H9 (cell line): ENCODE data around the gene PJA2. TPM values are rescaled to one million over a fixed set of nuclear protein-coding genes. Genes with fewer than 3 reads are reported as not detected.

Experiments
- DNase-seq: peaks from one replicate; pipeline ENCODE4 v3.0.0-alpha.2; 2017
- H2AFZ ChIP-seq: one replicate; pipeline ENCODE4 v1.6.1; 2013; ENCODE audit warnings: mild to moderate bottlenecking, low read length, control low read depth, moderate library complexity
- H2AK5ac ChIP-seq: 2 replicates; pipeline ENCODE4 v1.6.1; 2013; ENCODE audit warnings: low read length, control low read depth, mixed read lengths; ENCODE audit not compliant: insufficient read length
- H2BK120ac ChIP-seq: one replicate; pipeline ENCODE4 v1.6.1; 2013; ENCODE audit warnings: low read depth, mild to moderate bottlenecking, low read length, control low read depth, inconsistent platforms; ENCODE audit not compliant: poor library complexity, severe bottlenecking
- H2BK12ac ChIP-seq: 2 replicates; pipeline ENCODE4 v1.6.1; 2013; ENCODE audit warnings: low read length, control low read depth, mixed read lengths, low read depth; ENCODE audit not compliant: insufficient read length
- H2BK15ac ChIP-seq: 2 replicates; pipeline ENCODE4 v1.6.1; 2013; ENCODE audit warnings: low read depth, low read length, control low read depth
- H2BK20ac ChIP-seq: one replicate; pipeline ENCODE4 v1.6.1; 2013; ENCODE audit warnings: low read depth, mild to moderate bottlenecking, low read length, control low read depth, inconsistent platforms; ENCODE audit not compliant: poor library complexity, severe bottlenecking
- H2BK5ac ChIP-seq: 2 replicates; pipeline ENCODE4 v1.6.1; 2013; ENCODE audit warnings: low read length, control low read depth, mixed read lengths; ENCODE audit not compliant: insufficient read length
- H3K14ac ChIP-seq: 2 replicates; pipeline ENCODE4 v1.6.1; 2013; ENCODE audit warnings: low read length, control low read depth; ENCODE audit not compliant: insufficient read depth
- H3K18ac ChIP-seq: 2 replicates; pipeline ENCODE4 v1.6.1; 2013; ENCODE audit warnings: low read depth, mild to moderate bottlenecking, mixed read lengths, low read length, control low read depth; ENCODE audit not compliant: insufficient read length
- H3K23ac ChIP-seq: 2 replicates; pipeline ENCODE4 v1.6.1; 2013; ENCODE audit warnings: low read length, control low read depth, mixed read lengths, low read depth; ENCODE audit not compliant: insufficient read length
- H3K23me2 ChIP-seq: 2 replicates; pipeline ENCODE4 v1.6.1; 2013; ENCODE audit warnings: low read depth, mild to moderate bottlenecking, mixed read lengths, low read length, control low read depth; ENCODE audit not compliant: insufficient read length, poor library complexity, severe bottlenecking
- H3K27ac ChIP-seq: 2 replicates; pipeline ENCODE4 v1.5.1; 2013; ENCODE audit warnings: low read length, control low read depth, mixed read lengths, low read depth; ENCODE audit not compliant: insufficient read length
- H3K27me3 ChIP-seq: 2 replicates; pipeline ENCODE4 v1.6.1; 2013; ENCODE audit warnings: low read length, control low read depth, inconsistent platforms; ENCODE audit not compliant: insufficient read depth
- H3K4ac ChIP-seq: 2 replicates; pipeline ENCODE4 v1.6.1; 2013; ENCODE audit warnings: low read depth, mild to moderate bottlenecking, control low read depth, inconsistent platforms, low read length, moderate library complexity
- H3K4me1 ChIP-seq: 2 replicates; pipeline ENCODE4 v1.6.1; 2013; ENCODE audit warnings: low read length, control low read depth, inconsistent platforms; ENCODE audit not compliant: insufficient read depth
- H3K4me2 ChIP-seq: 2 replicates; pipeline ENCODE4 v1.6.1; 2013; ENCODE audit warnings: low read length, control low read depth, mixed read lengths; ENCODE audit not compliant: insufficient read length, insufficient read depth
- H3K56ac ChIP-seq: 2 replicates; pipeline ENCODE4 v1.6.1; 2013; ENCODE audit warnings: low read depth, mild to moderate bottlenecking, mixed read lengths, low read length, control low read depth; ENCODE audit not compliant: insufficient read length
- H3K79me1 ChIP-seq: 2 replicates; pipeline ENCODE4 v1.6.1; 2013; ENCODE audit warnings: low read depth, mild to moderate bottlenecking, moderate library complexity, low read length, control low read depth, inconsistent platforms; ENCODE audit not compliant: insufficient read depth, poor library complexity, severe bottlenecking
- H3K79me2 ChIP-seq: 2 replicates; pipeline ENCODE4 v1.6.1; 2013; ENCODE audit warnings: low read length, control low read depth, inconsistent platforms; ENCODE audit not compliant: insufficient read depth
- H3K9ac ChIP-seq: 2 replicates; pipeline ENCODE4 v1.6.1; 2013; ENCODE audit warnings: low read length, control low read depth, mixed read lengths; ENCODE audit not compliant: insufficient read length; ENCODE audit errors: extremely low read depth
- H3K9me3 ChIP-seq: one replicate; pipeline ENCODE4 v1.6.1; 2013; ENCODE audit warnings: low read depth, low read length, inconsistent platforms; ENCODE audit not compliant: control insufficient read depth
- H3T11ph ChIP-seq: one replicate; pipeline ENCODE4 v1.6.1; 2013; ENCODE audit warnings: mild to moderate bottlenecking, low read length, control low read depth, inconsistent platforms
- H4K20me1 ChIP-seq: one replicate; pipeline ENCODE4 v1.6.1; 2013; ENCODE audit not compliant: control insufficient read depth, insufficient read length, insufficient read depth
- H4K5ac ChIP-seq: 2 replicates; pipeline ENCODE4 v1.6.1; 2013; ENCODE audit warnings: low read depth, mild to moderate bottlenecking, mixed read lengths, low read length, control low read depth; ENCODE audit not compliant: insufficient read length
- H4K8ac ChIP-seq: replicated peaks from 2 replicates; pipeline ENCODE4 v1.6.1; 2013; ENCODE audit warnings: low read length, control low read depth, mixed read lengths, low read depth; ENCODE audit not compliant: insufficient read length
- H4K91ac ChIP-seq: 2 replicates; pipeline ENCODE4 v1.6.1; 2013; ENCODE audit warnings: low read depth, mild to moderate bottlenecking, moderate library complexity, mixed read lengths, low read length, control low read depth; ENCODE audit not compliant: insufficient read length
- H3K27ac Mint-ChIP-seq, 3 experiments: 2 replicates in 2 of 3; 3 replicates in 1 of 3; pipeline ENCODE4 v1.8.0; 2020 to 2021; ENCODE audit warnings: mixed read lengths in 3 of 3, mild to moderate bottlenecking in 1 of 3, moderate library complexity in 1 of 3
- H3K27me3 Mint-ChIP-seq: 2 replicates; pipeline ENCODE4 v1.8.0; 2021; ENCODE audit warnings: low read depth, mild to moderate bottlenecking, moderate library complexity, mixed read lengths
- H3K36me3 Mint-ChIP-seq, 3 experiments: 2 replicates in 2 of 3; 3 replicates in 1 of 3; pipeline ENCODE4 v1.8.0; 2020 to 2021; ENCODE audit warnings: low read depth in 3 of 3, mixed read lengths in 3 of 3; ENCODE audit not compliant: insufficient read depth in 1 of 3
- H3K4me1 Mint-ChIP-seq, 2 experiments: 2 replicates each; pipeline ENCODE4 v1.8.0; 2020; ENCODE audit warnings: mixed read lengths in 2 of 2
- H3K4me3 Mint-ChIP-seq, 2 experiments: 2 replicates in 1 of 2; 3 replicates in 1 of 2; pipeline ENCODE4 v1.8.0; 2020 to 2021; ENCODE audit warnings: mild to moderate bottlenecking in 2 of 2, mixed read lengths in 2 of 2, moderate library complexity in 1 of 2
- H3K9me3 Mint-ChIP-seq, 2 experiments: 2 replicates in 1 of 2; 3 replicates in 1 of 2; pipeline ENCODE4 v1.8.0; 2020; ENCODE audit warnings: mild to moderate bottlenecking in 2 of 2, mixed read lengths in 2 of 2, moderate library complexity in 1 of 2
- WGBS: extraction: QIAGEN DNeasy Blood & Tissue Kit; methylation state at CpG from one replicate; pipeline ENCODE4 v1.1.7; 2013; ENCODE audit warnings: missing lambda C conversion rate, low lambda C conversion rate, mixed read lengths; ENCODE audit not compliant: insufficient read length; ENCODE audit errors: extremely low coverage; 5-methylcytosine and 5-hydroxymethylcytosine counted together
- total RNA-seq: library from RNA; stranded (reverse); gene quantifications from 2 replicates; pipeline ENCODE4 v1.2.1, GENCODE V29; 2021
- TF ChIP-seq, protein P1 (sequence below): fragments of 200-600 bp; sonication (generic); conservative IDR thresholded peaks from 3 replicates; pipeline ENCODE4 v1.8.0; 2021; ENCODE audit warnings: antibody characterized with exemption, mild to moderate bottlenecking

Gene PJA2
- total RNA-seq, 1 experiment from 2014 or later, result 41.5 TPM

DNA sequence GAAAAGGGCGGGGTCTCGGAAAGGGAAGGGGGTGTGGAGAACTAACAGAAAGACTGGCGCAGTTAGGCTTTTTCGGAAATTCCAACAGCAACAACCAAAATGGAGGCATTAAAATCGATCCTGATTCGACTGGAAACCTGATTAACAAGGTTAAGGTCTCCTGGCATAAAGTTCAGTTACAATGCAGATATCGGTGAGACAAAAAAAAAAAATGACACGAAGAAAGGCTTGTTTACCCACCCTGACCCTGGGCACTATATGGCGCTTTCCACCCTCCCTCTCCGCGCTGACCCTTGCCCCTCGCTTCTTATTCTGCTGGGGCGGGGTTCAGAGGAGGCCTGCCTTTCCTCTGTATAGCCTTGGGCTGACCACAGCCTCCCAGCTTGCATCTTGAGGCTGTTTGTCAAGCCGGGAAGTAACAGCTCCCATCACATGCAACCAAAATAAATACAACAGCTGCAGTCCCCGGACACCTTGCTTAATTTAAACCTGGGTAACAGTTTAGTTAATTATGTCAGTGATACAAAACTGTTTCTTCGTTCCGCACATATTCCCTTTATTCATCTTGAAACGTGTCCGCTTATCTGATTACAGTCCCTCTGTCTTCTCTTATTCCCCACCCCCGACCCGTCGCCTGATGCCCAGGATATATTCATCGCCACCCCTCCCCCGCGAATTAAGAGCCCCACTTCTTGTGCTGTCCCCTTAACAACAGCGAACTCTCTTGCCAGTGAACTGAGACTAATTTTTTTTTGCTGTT is 795 bp upstream of the PJA2 start:
- Histone ChIP-seq H3K4me1 (no peaks in the 10 kb centered on the region), H2BK20ac (no peak overlapping the region), H3T11ph (no peak overlapping the region), H3K9me3 (no peaks in the 10 kb centered on the region), H3K23me2 (peaks cover 6% of the 10 kb centered on the region), H3K56ac (peak overlapping the region; percentile 35), H3K18ac (peak overlapping the region; percentile 59), H3K9ac (peak overlapping the region; percentile 80), H2BK5ac (no peak overlapping the region), H3K4ac (no peak overlapping the region; the same call in 1 of the 2 replicates), H3K14ac (peak overlapping the region; percentile 77; the same call in 1 of the 2 replicates), H2BK120ac (peak overlapping the region; percentile 27), H2AFZ (no peak overlapping the region), H4K5ac (peak overlapping the region; percentile 31), H4K8ac (no peak overlapping the region), H3K23ac (no peak overlapping the region), H2BK12ac (no peak overlapping the region), H3K4me2 (peak overlapping the region; percentile 75), H2BK15ac (no peak overlapping the region), H3K27me3 (no peaks in the 10 kb centered on the region), H3K27ac (peak overlapping the region; percentile 96), H4K20me1 (no peaks in the 10 kb centered on the region), H3K79me2 (peaks cover 8% of the 10 kb centered on the region; the same call in 1 of the 2 replicates), H2AK5ac (no peak overlapping the region), H3K79me1 (no peaks in the 10 kb centered on the region), H4K91ac (no peak overlapping the region)
- H3K27ac Mint-ChIP-seq, result peak overlapping the region; percentile 98 to 100 (median 99)
- DNase-seq, result peak; percentile 82
- no peaks in the 10 kb centered on the region for H3K27me3 Mint-ChIP-seq
- H3K9me3 Mint-ChIP-seq, result peaks cover 3 to 14% of the 10 kb centered on the region in 2 experiments; a peak in 4 of 5 replicates
- H3K4me1 Mint-ChIP-seq, result peaks cover 41 to 45% of the 10 kb centered on the region in 2 experiments
- WGBS, result no CpG with 5 or more reads among the region's 26 CpGs
- peak overlapping the region; percentile 89 to 98 for H3K4me3 Mint-ChIP-seq
- peaks cover 0 to 13% (median 1%) of the 10 kb centered on the region in 3 experiments; a peak in 3 of 7 replicates for H3K36me3 Mint-ChIP-seq
- TF ChIP-seq, protein P1, sequence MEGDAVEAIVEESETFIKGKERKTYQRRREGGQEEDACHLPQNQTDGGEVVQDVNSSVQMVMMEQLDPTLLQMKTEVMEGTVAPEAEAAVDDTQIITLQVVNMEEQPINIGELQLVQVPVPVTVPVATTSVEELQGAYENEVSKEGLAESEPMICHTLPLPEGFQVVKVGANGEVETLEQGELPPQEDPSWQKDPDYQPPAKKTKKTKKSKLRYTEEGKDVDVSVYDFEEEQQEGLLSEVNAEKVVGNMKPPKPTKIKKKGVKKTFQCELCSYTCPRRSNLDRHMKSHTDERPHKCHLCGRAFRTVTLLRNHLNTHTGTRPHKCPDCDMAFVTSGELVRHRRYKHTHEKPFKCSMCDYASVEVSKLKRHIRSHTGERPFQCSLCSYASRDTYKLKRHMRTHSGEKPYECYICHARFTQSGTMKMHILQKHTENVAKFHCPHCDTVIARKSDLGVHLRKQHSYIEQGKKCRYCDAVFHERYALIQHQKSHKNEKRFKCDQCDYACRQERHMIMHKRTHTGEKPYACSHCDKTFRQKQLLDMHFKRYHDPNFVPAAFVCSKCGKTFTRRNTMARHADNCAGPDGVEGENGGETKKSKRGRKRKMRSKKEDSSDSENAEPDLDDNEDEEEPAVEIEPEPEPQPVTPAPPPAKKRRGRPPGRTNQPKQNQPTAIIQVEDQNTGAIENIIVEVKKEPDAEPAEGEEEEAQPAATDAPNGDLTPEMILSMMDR, result no peak
